Common myeloid progenitor, CD34-positive (primary cell): ENCODE results near the gene RAB44.

Experiments
- CTCF ChIA-PET: fragments of 350-600 bp; sonication (Branson Sonifier 250); formaldehyde crosslinking; loops from one replicate; lab custom pipeline; 2021; ENCODE audit warnings: antibody characterized with exemption; lab: Charles Lee
- POLR2A ChIA-PET: fragments of 350-600 bp; sonication (Branson Sonifier 250); formaldehyde crosslinking; loops from one replicate; lab custom pipeline; 2021; ENCODE audit warnings: antibody characterized with exemption; lab: Charles Lee
- DNase-seq, 3 donors: peaks; one replicate each; pipeline versions ENCODE4 v3.0.0 to v3.0.0-alpha.2; 2013
- H3K27ac ChIP-seq, 2 experiments: 1 replicate in 1 of 2; 2 replicates in 1 of 2; pipeline ENCODE4 v1.7.0; 2013; ENCODE audit warnings: inconsistent platforms in 2 of 2, low read length in 2 of 2, mild to moderate bottlenecking in 2 of 2, low read depth in 1 of 2, moderate library complexity in 1 of 2; ENCODE audit not compliant: severe bottlenecking in 2 of 2, insufficient read depth in 1 of 2, poor library complexity in 1 of 2
- H3K27me3 ChIP-seq, 5 experiments: replicated peaks in 2 of 5; 1 replicate in 3 of 5; 2 replicates in 2 of 5; pipeline versions ENCODE4 v1.6.1 to v1.7.0; 2013; ENCODE audit warnings: low read length in 4 of 5, mild to moderate bottlenecking in 2 of 5, moderate library complexity in 2 of 5, inconsistent platforms in 1 of 5; ENCODE audit not compliant: insufficient read depth in 5 of 5, control insufficient read depth in 4 of 5
- H3K36me3 ChIP-seq, 4 experiments: 1 replicate in 2 of 4; 2 replicates in 2 of 4; pipeline versions ENCODE4 v1.6.1 to v1.7.0; 2013; ENCODE audit warnings: low read length in 3 of 4, control low read depth in 1 of 4, mild to moderate bottlenecking in 1 of 4; ENCODE audit not compliant: control insufficient read depth in 4 of 4, insufficient read depth in 4 of 4
- H3K4me1 ChIP-seq, 4 experiments: 1 replicate in 3 of 4; 2 replicates in 1 of 4; pipeline versions ENCODE4 v1.6.1 to v1.7.1; 2013; ENCODE audit warnings: low read length in 3 of 4, mild to moderate bottlenecking in 3 of 4, control low read depth in 1 of 4, inconsistent platforms in 1 of 4, moderate library complexity in 1 of 4; ENCODE audit not compliant: control insufficient read depth in 4 of 4, insufficient read depth in 4 of 4; ENCODE audit errors: control extremely low read depth in 1 of 4
- H3K4me3 ChIP-seq, 7 experiments: 1 replicate in 4 of 7; 2 replicates in 3 of 7; pipeline versions ENCODE4 v1.5.1 to v1.7.0; 2013; ENCODE audit warnings: mild to moderate bottlenecking in 7 of 7, low read length in 6 of 7, moderate library complexity in 6 of 7, inconsistent platforms in 2 of 7, low read depth in 2 of 7, control low read depth in 1 of 7; ENCODE audit not compliant: insufficient read depth in 4 of 7, control insufficient read depth in 1 of 7; ENCODE audit errors: extremely low read depth in 1 of 7
- H3K9me3 ChIP-seq, 5 experiments: 1 replicate in 4 of 5; 2 replicates in 1 of 5; pipeline versions ENCODE4 v1.6.1 to v1.7.1; 2013; ENCODE audit warnings: low read length in 4 of 5, mild to moderate bottlenecking in 2 of 5, inconsistent platforms in 1 of 5, low read depth in 1 of 5, moderate library complexity in 1 of 5; ENCODE audit not compliant: control insufficient read depth in 4 of 5, insufficient read depth in 2 of 5; ENCODE audit errors: control extremely low read depth in 1 of 5
- WGBS: methylation state at CpG from one replicate; pipeline ENCODE4 v1.1.5; 2013; ENCODE audit not compliant: insufficient coverage; 5-methylcytosine and 5-hydroxymethylcytosine counted together

RAB44 gene

GRCh38 chr6:36691612-36692011 is 6.0 kb upstream of the RAB44 start:
- no peaks in the 10 kb centered on the region for H3K27me3 ChIP-seq
- no peak for DNase-seq
- H3K4me1 ChIP-seq: peaks cover 2 to 21% (median 10%) of the 10 kb centered on the region in 4 experiments
- no peak overlapping the region for H3K4me3 ChIP-seq
- no peak overlapping the region for H3K27ac ChIP-seq
- ChIA-PET CTCF (interaction anchor here (1.3 to 1.6 kb wide), 2 partner anchors 17 to 32 kb away, joined by 3 read pairs; no protein-coding TSS in a partner anchor), POLR2A (no interaction called here)
- H3K9me3 ChIP-seq: peaks cover 0 to 8% (median 0%) of the 10 kb centered on the region in 5 experiments
- peaks cover 0 to 4% (median 0%) of the 10 kb centered on the region in 4 experiments for H3K36me3 ChIP-seq
- WGBS: 90% methylated on average over 2 of the region's 2 CpGs

GRCh38 chr6:36692220-36692619 is 5.4 kb upstream of the RAB44 start:
- peaks cover 0 to 8% (median 0%) of the 10 kb centered on the region in 5 experiments for H3K9me3 ChIP-seq
- 0% methylated on average over 3 of the region's 3 CpGs for WGBS
- no peak overlapping the region for H3K27ac ChIP-seq
- H3K36me3 ChIP-seq: no peaks in the 10 kb centered on the region
- peaks cover 2 to 21% (median 10%) of the 10 kb centered on the region in 4 experiments for H3K4me1 ChIP-seq
- ChIA-PET POLR2A (interaction anchor here (0.6 kb wide), 1 partner anchor 801 kb away, joined by 3 read pairs; no protein-coding TSS in a partner anchor), CTCF (interaction anchor here (0.8 to 1.3 kb wide), 4 partner anchors 9 to 66 kb away, joined by 3 to 6 read pairs (median 4); no protein-coding TSS in a partner anchor)
- H3K27me3 ChIP-seq: no peaks in the 10 kb centered on the region
- peak; percentile 54 to 90 (median 88) for DNase-seq
- no peak overlapping the region for H3K4me3 ChIP-seq

GRCh38 chr6:36692861-36693702 is 4.5 kb upstream of the RAB44 start:
- Histone ChIP-seq H3K9me3 (peaks cover 0 to 8% (median 0%) of the 10 kb centered on the region in 5 experiments), H3K4me3 (no peak overlapping the region), H3K36me3 (no peaks in the 10 kb centered on the region), H3K4me1 (peaks cover 2 to 28% (median 17%) of the 10 kb centered on the region in 4 experiments), H3K27ac (no peak overlapping the region), H3K27me3 (no peaks in the 10 kb centered on the region)
- WGBS: 97% methylated on average over 23 of the region's 27 CpGs
- POLR2A ChIA-PET: interaction anchor here (0.6 kb wide), 1 partner anchor 800 kb away, joined by 3 read pairs; no protein-coding TSS in a partner anchor
- CTCF ChIA-PET: interaction anchor here (0.6 to 1.3 kb wide), 5 partner anchors 10 to 66 kb away, joined by 3 to 6 read pairs (median 3); no protein-coding TSS in a partner anchor
- DNase-seq: no peak

- peaks cover 0 to 8% (median 0%) of the 10 kb centered on the region in 5 experiments for H3K9me3 ChIP-seq
- H3K36me3 ChIP-seq: no peaks in the 10 kb centered on the region
- 100% methylated on average over 6 of the region's 6 CpGs for WGBS
- no peak overlapping the region for H3K27ac ChIP-seq
- no peaks in the 10 kb centered on the region for H3K27me3 ChIP-seq
- DNase-seq: no peak
- no peak overlapping the region for H3K4me3 ChIP-seq
- ChIA-PET POLR2A (interaction anchor here (1.2 kb wide), 1 partner anchor 9 kb away, joined by 3 read pairs; no protein-coding TSS in a partner anchor), CTCF (interaction anchor here (0.7 kb wide), 1 partner anchor 39 kb away, joined by 3 read pairs; no protein-coding TSS in a partner anchor)
- H3K4me1 ChIP-seq: peaks cover 2 to 38% (median 25%) of the 10 kb centered on the region in 4 experiments
Observed at GRCh38 chr6:36694616-36695015, 3.0 kb upstream of the RAB44 start.

DNA sequence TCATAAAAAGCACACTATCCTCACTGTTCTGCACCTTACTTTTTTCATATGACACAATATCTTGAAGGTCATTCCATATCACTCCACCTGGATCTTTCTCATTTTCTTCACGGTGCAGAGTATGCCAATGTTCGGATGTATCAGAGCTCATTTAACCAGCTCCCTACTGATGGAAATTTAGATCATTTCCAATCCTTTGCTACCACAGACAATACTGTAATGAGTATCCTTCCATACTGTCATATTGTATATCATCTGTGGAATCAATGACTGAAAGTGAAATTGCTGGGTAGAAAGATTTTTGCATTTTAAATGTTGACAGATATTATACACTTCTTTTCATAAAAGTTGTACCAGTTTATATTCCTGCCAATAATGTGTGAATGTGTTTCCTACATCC is 2.2 kb upstream of the RAB44 start:
- ChIA-PET CTCF (interaction anchor here (0.8 kb wide), 1 partner anchor 50 kb away, joined by 3 read pairs; no protein-coding TSS in a partner anchor), POLR2A (interaction anchor here (1.2 kb wide), 1 partner anchor 10 kb away, joined by 3 read pairs; no protein-coding TSS in a partner anchor)
- no peak overlapping the region for H3K4me3 ChIP-seq
- H3K9me3 ChIP-seq: peaks cover 0 to 8% (median 0%) of the 10 kb centered on the region in 5 experiments
- H3K27ac ChIP-seq: no peak overlapping the region
- no peak for DNase-seq
- H3K27me3 ChIP-seq: no peaks in the 10 kb centered on the region
- H3K36me3 ChIP-seq: no peaks in the 10 kb centered on the region
- 94% methylated on average over 2 of the region's 2 CpGs for WGBS
- peaks cover 2 to 38% (median 25%) of the 10 kb centered on the region in 4 experiments for H3K4me1 ChIP-seq

GRCh38 chr6:36698196-36698595 is 570 bp downstream of the RAB44 start:
- DNase-seq: no peak
- H3K9me3 ChIP-seq: no peaks in the 10 kb centered on the region
- ChIA-PET POLR2A (no interaction called here), CTCF (interaction anchor here (0.6 to 2.1 kb wide), 5 partner anchors 22 to 265 kb away, joined by 3 to 5 read pairs (median 4); no protein-coding TSS in a partner anchor)
- peak overlapping the region in 5 of 7 experiments; percentile 35 to 61 (median 51) for H3K4me3 ChIP-seq
- no peak overlapping the region for H3K27ac ChIP-seq
- no peaks in the 10 kb centered on the region for H3K36me3 ChIP-seq
- no peaks in the 10 kb centered on the region for H3K27me3 ChIP-seq
- 73% methylated on average over 6 of the region's 6 CpGs for WGBS
- H3K4me1 ChIP-seq: peaks cover 6 to 41% (median 28%) of the 10 kb centered on the region in 4 experiments
